GM19240 (cell line): ENCODE data around the gene EEF2K.
"Not testable (repeated sequence)": the region's sequence is repeated elsewhere in the genome, so short reads cannot be mapped to it uniquely, and the experiment has no call there.

Experiments used
- DNase-seq: peaks from one replicate; pipeline ENCODE4 v3.0.0; 2011; ENCODE audit warnings: low spot score; ENCODE audit not compliant: insufficient read length

The EEF2K gene

GRCh38 chr16:22293137-22294106, 87.3 kb downstream of the EEF2K start:
- no peak for DNase-seq

DNA sequence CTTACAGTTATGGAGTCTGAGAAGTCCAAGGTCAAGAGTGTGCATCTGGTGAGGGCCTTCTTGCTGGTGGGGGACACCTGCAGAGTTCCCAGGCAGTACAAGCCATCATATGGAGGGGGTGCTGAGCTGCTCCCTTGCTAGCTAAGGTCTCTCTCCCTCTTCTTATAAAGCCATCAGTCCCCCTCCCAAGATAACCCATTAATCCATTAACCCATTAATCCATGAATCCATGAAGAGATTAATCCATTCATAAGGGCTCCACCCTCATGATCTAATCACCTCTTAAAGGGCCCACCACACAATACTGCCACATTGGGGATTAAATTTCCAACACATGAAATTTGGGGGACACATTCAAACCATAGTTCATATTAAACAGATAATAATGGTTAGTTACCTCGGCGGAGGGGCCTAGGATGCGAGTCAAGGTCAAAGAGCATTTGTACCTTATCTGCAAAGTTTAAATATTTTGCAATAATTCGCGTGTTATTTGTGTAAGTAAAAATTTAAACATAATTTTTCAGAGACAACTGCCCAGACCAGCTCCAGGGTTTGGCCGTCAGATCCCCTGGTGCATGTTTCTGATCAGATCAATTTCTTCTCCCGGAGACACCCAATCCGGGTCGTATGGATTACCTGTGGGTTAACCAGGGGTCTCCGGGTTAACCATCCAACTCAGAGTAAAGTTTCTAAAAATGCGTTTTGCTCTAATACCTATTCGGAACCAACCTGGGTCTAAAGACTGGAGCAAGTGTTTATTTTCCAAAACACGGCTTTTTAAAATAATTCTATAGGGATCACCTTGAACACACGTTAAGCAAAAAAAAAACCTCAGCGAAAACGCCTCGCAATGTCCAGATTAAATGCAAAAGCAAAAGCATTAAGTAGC, 90.4 kb downstream of the EEF2K start:
- no peak for DNase-seq

GRCh38 chr16:22297114-22297870, 91.2 kb downstream of the EEF2K start, which contains the start of gene POLR3E:
TSS of gene POLR3E (plus strand) at chr16:22297409. CDS start at chr16:22302969, 5,560 bp downstream.
- DNase-seq, result peak; percentile 95

DNA sequence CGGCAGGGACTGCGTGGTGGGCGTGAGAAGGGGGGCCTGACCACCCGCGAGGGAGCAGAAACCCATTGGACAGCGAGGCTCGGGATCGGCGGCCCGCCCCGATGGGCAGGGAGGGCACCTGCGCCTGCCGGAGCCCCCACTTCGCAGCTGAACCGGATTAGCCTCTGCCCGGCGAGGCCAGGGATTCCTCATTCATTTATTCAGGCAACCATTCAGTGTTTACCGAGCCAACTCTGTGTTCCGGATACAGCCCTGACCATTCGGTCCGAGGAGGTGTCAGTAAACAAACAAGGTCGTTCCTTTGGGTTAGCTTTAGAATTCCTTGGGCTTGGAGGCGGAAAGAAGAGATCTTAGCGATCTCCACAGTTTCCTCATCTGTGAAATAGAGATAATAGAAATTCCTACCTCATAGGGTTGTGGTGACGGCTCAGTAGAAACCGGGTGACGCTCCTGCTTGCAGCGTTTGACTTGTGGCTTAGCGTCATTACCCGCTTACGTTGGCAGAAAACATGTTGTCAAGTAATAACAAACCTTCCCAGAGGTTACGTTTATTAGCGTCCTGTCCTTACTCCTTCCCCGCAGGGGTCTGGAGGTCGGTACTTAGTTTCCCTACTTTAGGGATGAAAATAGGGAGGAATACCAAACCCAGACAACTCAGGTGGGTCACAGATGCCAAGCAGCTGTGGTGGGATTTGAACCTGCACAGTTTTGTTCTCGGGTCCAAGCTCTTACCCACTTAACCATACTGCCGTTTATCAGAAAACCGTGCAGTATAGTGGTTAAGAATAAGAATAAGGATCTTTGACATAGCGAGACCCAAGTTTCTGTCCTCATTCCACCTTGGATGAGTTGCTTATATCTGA, 92.0 kb downstream of the EEF2K start:
- peak; percentile 62 for DNase-seq

DNA sequence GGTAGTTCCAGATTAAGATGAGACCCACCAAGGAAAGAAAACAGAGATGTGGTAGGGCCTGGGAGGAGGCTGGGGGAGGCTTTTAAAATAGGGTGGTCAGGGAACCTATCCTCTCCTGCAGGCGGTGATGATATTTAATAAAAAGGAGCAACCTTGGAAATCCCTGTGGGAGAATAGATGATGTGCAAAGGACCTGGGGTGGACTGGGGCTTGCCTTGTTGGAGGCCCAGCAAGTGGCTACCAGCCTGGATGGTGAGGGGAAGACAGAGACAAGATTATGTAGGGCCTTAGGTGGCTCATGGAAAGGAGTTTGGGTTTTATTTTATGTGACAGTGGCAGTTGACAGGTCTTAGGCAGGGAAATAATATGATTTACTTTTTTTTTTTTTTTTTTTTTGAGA, 93.0 kb downstream of the EEF2K start:
- no peak for DNase-seq

- no peak for DNase-seq
These were observed 94.5 kb downstream of the EEF2K start for GRCh38 chr16:22300427-22301071.

GRCh38 chr16:22301423-22301822, 95.3 kb downstream of the EEF2K start:
- not testable (repeated sequence) for DNase-seq

DNA sequence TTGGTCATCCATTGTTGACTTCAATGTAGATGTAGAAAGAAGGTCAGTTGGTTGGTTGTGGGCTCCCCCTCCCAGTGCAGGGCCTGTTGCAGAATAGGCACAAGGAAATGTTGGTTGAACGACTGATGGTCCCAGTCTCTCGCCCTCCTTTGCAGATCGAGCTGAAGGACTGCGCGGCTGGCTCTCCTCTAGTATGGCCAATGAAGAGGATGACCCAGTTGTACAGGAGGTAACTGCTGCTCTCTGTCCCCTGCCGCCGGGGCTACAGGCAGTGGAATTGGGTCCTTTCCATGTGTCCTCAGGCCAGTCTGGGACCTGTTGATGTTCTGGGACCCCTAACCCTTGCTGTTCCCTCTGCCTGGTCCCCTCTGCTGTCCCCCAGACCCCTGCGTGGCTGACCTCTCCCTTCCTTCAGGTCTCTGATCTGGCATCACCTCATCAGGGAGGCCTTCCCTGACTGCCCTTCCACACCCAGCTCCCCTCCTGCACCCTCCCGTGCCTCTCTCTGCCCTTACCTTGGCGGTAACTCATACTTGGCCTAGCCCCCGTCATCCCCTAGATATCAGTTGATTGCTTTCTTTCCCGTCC, 96.8 kb downstream of the EEF2K start:
- DNase-seq, result no peak

GRCh38 chr16:22304411-22304810, 98.3 kb downstream of the EEF2K start:
- DNase-seq, result no peak

- no peak for DNase-seq
These were observed 100.7 kb downstream of the EEF2K start for GRCh38 chr16:22306788-22307187.

GRCh38 chr16:22307838-22308237, 101.8 kb downstream of the EEF2K start:
- DNase-seq, result no peak

DNA sequence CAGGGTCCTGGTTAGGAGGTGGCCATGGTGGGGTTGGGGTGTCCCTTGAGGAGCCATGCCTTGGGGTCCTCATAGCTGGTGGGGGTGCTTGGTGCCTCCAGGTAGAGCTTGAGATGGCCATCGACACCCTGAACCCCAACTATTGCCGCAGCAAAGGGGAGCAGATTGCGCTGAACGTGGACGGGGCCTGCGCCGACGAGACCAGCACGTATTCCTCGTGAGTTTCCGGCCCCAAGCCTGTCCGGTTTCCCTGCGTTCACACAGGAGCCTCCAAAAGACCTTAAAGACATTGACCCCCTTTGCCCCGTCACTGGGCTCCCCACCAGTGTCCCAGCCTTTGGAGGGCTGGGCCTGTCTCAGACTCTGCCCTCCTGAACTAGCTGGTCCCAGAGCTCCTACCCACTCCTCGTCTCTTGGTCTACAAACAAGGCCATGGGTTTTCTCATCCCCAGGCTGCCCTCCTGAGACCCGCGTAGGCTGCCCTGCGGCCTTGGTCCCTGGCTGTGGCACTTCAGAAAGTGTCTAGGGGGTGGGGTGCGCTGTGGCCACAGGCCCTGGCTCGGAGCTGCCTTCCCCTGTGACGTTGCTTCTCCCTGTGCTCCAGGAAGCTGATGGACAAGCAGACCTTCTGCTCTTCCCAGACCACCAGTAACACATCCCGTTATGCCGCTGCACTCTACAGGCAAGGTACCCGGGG, 102.9 kb downstream of the EEF2K start:
- no peak for DNase-seq

DNA sequence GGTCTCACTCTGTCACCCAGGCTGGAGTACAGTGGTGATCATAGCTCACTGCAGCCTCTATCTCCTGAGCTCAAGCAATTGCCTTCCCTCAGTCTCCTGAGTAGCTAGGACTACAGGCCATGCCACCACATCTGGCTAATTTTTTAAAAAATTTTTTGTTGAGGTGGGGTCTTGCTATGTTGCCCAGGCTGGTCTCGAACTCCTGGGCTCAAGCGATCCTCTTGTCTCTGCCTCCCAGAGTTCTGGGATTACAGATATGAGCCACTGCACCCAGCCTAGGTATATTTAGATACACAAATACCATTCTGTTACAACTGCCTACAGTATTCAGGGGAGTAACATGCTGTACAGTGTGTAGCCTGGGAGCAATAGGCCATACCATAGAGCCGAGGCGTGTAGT, 105.4 kb downstream of the EEF2K start:
- DNase-seq, result no peak

- no peak for DNase-seq
These were observed 107.1 kb downstream of the EEF2K start for GRCh38 chr16:22312897-22313781.

- DNase-seq, result no peak
These were observed 107.9 kb downstream of the EEF2K start for GRCh38 chr16:22313876-22314470.

DNA sequence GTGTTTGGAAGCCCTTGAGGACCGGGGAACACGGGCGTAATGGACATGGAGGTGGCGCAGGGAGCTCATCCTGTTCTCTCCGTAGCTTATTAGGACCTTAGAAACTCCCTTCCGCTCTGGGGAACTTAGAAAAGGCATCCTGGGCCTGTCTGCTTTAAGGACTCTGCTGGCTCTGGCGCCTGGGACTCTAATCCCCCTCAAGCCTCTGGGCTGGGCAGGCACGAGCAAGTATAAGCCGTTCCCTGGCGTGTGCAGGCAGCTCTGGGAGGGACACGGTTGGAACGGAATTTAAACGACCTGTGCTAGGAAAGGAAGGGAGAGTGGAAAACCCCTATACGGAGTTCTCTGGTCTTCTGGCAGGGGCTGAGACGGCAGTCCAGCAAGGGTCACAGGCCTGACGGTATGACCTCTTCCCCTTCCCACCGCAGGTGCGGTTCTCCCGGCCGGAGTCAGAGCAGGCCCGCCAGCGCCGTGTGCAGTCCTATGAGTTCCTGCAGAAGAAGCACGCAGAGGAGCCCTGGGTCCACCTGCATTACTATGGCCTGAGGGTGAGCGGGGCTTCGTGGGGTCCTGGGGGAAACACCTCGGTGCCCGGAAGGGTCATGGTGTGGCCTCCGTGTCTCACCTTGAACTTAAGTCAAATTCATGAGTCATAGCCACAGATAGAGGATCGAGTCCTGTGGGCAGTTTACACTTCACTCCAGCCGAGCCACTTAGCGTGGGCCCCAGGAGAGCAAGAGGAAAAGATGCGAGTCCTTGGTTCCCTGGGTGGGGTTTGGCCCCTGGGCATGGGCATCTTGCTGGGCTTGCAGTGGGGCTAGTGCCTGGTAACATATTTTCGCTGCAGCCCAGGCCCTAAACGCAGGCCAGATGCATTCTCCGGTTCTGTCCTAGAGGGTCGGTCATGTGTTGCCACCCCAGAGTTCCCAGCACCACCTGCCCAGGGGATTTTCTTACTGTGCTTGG, 108.9 kb downstream of the EEF2K start:
- no peak for DNase-seq
